ENCODE measurements around the gene TBC1D9. TPM values are rescaled to one million over a fixed set of nuclear protein-coding genes. Genes with fewer than 3 reads are reported as not detected.
A peak's percentile ranks its signal among the peaks of the same experiment; 100 is the strongest.

The TBC1D9 gene
- polyA plus RNA-seq, 3 donors: 13.6 to 33.5 (median 21.0) TPM

GRCh38 chr4:140781596-140781995, 25.4 kb upstream of the TBC1D9 start:
- no peak for TF ChIP-seq CTCF (IDR thresholded peaks at IDR 0.05)

GRCh38 chr4:140777894-140778293, 21.7 kb upstream of the TBC1D9 start:
- H3K27ac Mint-ChIP-seq: no peak overlapping the region
- H3K4me1 Mint-ChIP-seq: peaks cover 8% of the 10 kb centered on the region
- H3K4me3 ChIP-seq (replicated peaks in 1 of 3; ENCODE audit: low read depth in 2 of 3, low read length in 3 of 3): no peak overlapping the region
- no peaks in the 10 kb centered on the region for H3K36me3 ChIP-seq (replicated peaks in 1 of 2; ENCODE audit: control insufficient read depth in 1 of 2, insufficient read depth in 2 of 2, low read length in 2 of 2)
- H3K4me1 ChIP-seq (ENCODE audit: control insufficient read depth in 1 of 2, insufficient read depth in 2 of 2, low read length in 2 of 2): peaks cover 0 to 3% of the 10 kb centered on the region in 2 donors
- intact Hi-C loops (cut with micrococcal nuclease): no loop called here
- no peaks in the 10 kb centered on the region for H3K27me3 ChIP-seq (ENCODE audit: control insufficient read depth in 2 of 2, insufficient read depth in 2 of 2, low read length in 2 of 2)
- H3K4me2 ChIP-seq (replicated peaks; ENCODE audit: extremely low read depth, low read length, poor library complexity, severe bottlenecking): no peak overlapping the region
- TF ChIP-seq CTCF (IDR thresholded peaks at IDR 0.05): no peak
- H3K4me3 Mint-ChIP-seq: no peak overlapping the region
- no peak overlapping the region for H3K9ac ChIP-seq (ENCODE audit: insufficient read depth, low read length, poor library complexity, severe bottlenecking)
- no peaks in the 10 kb centered on the region for H3K36me3 Mint-ChIP-seq
- no peaks in the 10 kb centered on the region for H3K27me3 Mint-ChIP-seq (ENCODE audit: low read depth in 3 of 3)
- no peaks in the 10 kb centered on the region for H4K20me1 ChIP-seq (ENCODE audit: insufficient read depth, low read length)
- H3K9me3 ChIP-seq (replicated peaks in 1 of 2; ENCODE audit: control insufficient read depth in 1 of 2, insufficient read depth in 1 of 2, low read length in 2 of 2): no peaks in the 10 kb centered on the region
- no peak overlapping the region for H2AFZ ChIP-seq (ENCODE audit: insufficient read depth, low read depth, low read length, poor library complexity, severe bottlenecking)
- no peak for DNase-seq
- peaks cover 0 to 3% (median 0%) of the 10 kb centered on the region in 7 donors for H3K9me3 Mint-ChIP-seq
- no peak overlapping the region for H3K27ac ChIP-seq (ENCODE audit: low read depth in 1 of 2, low read length in 2 of 2)
- H3K79me2 ChIP-seq (ENCODE audit: insufficient read depth, low read length): no peaks in the 10 kb centered on the region
- no CpG with 5 or more reads among the region's 2 CpGs for WGBS (ENCODE audit: insufficient coverage)

More at GRCh38 chr4:140781596-140781995, 25.4 kb upstream of the TBC1D9 start:
- WGBS (ENCODE audit: insufficient coverage): no CpG with 5 or more reads among the region's 3 CpGs
- H3K4me1 Mint-ChIP-seq: peaks cover 8% of the 10 kb centered on the region
- no peaks in the 10 kb centered on the region for H3K27me3 ChIP-seq (ENCODE audit: control insufficient read depth in 2 of 2, insufficient read depth in 2 of 2, low read length in 2 of 2)
- H3K4me1 ChIP-seq (ENCODE audit: control insufficient read depth in 1 of 2, insufficient read depth in 2 of 2, low read length in 2 of 2): peaks cover 0 to 3% of the 10 kb centered on the region in 2 donors
- no peak for DNase-seq
- no peaks in the 10 kb centered on the region for H3K36me3 Mint-ChIP-seq
- H3K4me3 Mint-ChIP-seq: no peak overlapping the region
- peaks cover 0 to 11% (median 2%) of the 10 kb centered on the region in 7 donors for H3K9me3 Mint-ChIP-seq
- no peak overlapping the region for H2AFZ ChIP-seq (ENCODE audit: insufficient read depth, low read depth, low read length, poor library complexity, severe bottlenecking)
- no peak overlapping the region for H3K9ac ChIP-seq (ENCODE audit: insufficient read depth, low read length, poor library complexity, severe bottlenecking)
- H3K79me2 ChIP-seq (ENCODE audit: insufficient read depth, low read length): no peaks in the 10 kb centered on the region
- no peaks in the 10 kb centered on the region for H3K36me3 ChIP-seq (replicated peaks in 1 of 2; ENCODE audit: control insufficient read depth in 1 of 2, insufficient read depth in 2 of 2, low read length in 2 of 2)
- intact Hi-C loops (cut with micrococcal nuclease): no loop called here
- H3K27ac ChIP-seq (ENCODE audit: low read depth in 1 of 2, low read length in 2 of 2): no peak overlapping the region
- no peak overlapping the region for H3K4me2 ChIP-seq (replicated peaks; ENCODE audit: extremely low read depth, low read length, poor library complexity, severe bottlenecking)
- no peaks in the 10 kb centered on the region for H3K9me3 ChIP-seq (replicated peaks in 1 of 2; ENCODE audit: control insufficient read depth in 1 of 2, insufficient read depth in 1 of 2, low read length in 2 of 2)
- no peak overlapping the region for H3K4me3 ChIP-seq (replicated peaks in 1 of 3; ENCODE audit: low read depth in 2 of 3, low read length in 3 of 3)
- no peaks in the 10 kb centered on the region for H4K20me1 ChIP-seq (ENCODE audit: insufficient read depth, low read length)
- H3K27ac Mint-ChIP-seq: peak overlapping the region in 4 of 7 donors; percentile 16 to 75 (median 42)
- peaks cover 0 to 1% (median 0%) of the 10 kb centered on the region in 3 donors for H3K27me3 Mint-ChIP-seq (ENCODE audit: low read depth in 3 of 3)

Measured in CD14-positive monocyte (primary cell).